ENCODE measurements around the gene MBD4. TPM values are rescaled to one million over a fixed set of nuclear protein-coding genes. Genes with fewer than 3 reads are reported as not detected.

The MBD4 gene
- total and polyA plus RNA-seq, 12 donors: 11.1 to 37.8 (median 19.2) TPM

DNA sequence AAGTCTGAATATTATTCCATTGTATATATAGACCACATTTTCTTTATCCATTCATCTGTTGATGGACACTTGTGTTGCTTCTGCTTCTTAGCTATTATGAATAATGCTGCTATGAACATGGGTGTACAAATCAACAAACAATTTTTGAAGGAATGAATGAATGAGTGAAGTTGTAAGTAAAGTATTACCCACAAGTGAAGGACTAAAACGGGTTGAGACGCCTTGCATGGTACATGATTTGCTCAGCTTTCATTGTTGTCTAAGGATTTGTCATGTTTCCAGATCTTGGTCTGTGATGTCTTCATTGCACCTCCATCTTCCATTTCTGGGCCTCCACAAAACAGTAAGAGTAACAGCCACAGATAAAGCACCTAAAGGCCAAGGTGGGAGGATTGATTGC, 20.8 kb upstream of the MBD4 start:
- Histone ChIP-seq H3K27ac (peak overlapping the region in 4 of 10 donors; percentile 62 to 71 (median 70)), H3K4me3 (no peak overlapping the region), H3K9me3 (no peaks in the 10 kb centered on the region), H3K36me3 (peaks cover 0 to 63% (median 12%) of the 10 kb centered on the region in 9 donors), H3K4me1 (peaks cover 0 to 19% (median 13%) of the 10 kb centered on the region in 9 donors), H3K27me3 (no peaks in the 10 kb centered on the region)
- intact Hi-C loops (cut with DNase I): loop anchor here in 1 of 10 donors (2.0 kb wide), 1 partner anchor 20 kb away; the partner anchor contains the start of gene IFT122
- TF ChIP-seq, protein P1, sequence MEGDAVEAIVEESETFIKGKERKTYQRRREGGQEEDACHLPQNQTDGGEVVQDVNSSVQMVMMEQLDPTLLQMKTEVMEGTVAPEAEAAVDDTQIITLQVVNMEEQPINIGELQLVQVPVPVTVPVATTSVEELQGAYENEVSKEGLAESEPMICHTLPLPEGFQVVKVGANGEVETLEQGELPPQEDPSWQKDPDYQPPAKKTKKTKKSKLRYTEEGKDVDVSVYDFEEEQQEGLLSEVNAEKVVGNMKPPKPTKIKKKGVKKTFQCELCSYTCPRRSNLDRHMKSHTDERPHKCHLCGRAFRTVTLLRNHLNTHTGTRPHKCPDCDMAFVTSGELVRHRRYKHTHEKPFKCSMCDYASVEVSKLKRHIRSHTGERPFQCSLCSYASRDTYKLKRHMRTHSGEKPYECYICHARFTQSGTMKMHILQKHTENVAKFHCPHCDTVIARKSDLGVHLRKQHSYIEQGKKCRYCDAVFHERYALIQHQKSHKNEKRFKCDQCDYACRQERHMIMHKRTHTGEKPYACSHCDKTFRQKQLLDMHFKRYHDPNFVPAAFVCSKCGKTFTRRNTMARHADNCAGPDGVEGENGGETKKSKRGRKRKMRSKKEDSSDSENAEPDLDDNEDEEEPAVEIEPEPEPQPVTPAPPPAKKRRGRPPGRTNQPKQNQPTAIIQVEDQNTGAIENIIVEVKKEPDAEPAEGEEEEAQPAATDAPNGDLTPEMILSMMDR (IDR thresholded peaks at IDR 0.05): no peak
- 97 to 98% methylated on average over 2 of the region's 2 CpGs for WGBS, 2 donors
- DNase-seq: no peak
- ATAC-seq: no peak

GRCh38 chr3:129460155-129460554, 20.4 kb upstream of the MBD4 start:
- H3K4me1 ChIP-seq: peaks cover 0 to 19% (median 13%) of the 10 kb centered on the region in 9 donors
- H3K27ac ChIP-seq: no peak overlapping the region
- DNase-seq (no peak), ATAC-seq (no peak)
- H3K9me3 ChIP-seq: no peaks in the 10 kb centered on the region
- intact Hi-C loops (cut with DNase I): loop anchor here in 1 of 10 donors (2.0 kb wide), 1 partner anchor 19 kb away; the partner anchor contains the start of gene IFT122
- H3K27me3 ChIP-seq: no peaks in the 10 kb centered on the region
- WGBS, 2 donors: 95 to 99% methylated on average over 3 of the region's 3 CpGs
- H3K36me3 ChIP-seq: peaks cover 0 to 67% (median 12%) of the 10 kb centered on the region in 9 donors
- TF ChIP-seq, protein P1 (IDR thresholded peaks at IDR 0.05): no peak
- no peak overlapping the region for H3K4me3 ChIP-seq

DNA sequence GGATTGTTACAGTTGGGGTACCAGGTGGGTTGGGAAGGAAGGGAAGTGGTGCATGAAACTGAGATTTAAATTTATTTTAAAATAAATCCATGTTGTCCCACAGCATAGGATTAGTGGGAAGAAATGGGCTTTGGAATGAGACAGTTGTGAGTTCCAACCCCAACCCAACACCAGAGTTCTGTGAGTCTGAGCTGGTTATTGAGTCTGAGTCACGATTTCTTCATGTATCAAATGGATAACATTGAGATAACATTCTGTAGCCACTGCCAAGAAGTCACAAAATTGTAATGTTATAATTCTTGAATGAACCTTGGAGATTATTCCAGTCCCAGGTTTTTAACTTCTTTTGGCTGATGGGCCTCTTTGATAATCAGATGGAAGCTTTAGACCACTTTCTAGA, 14.0 kb upstream of the MBD4 start:
- DNase-seq: no peak
- intact Hi-C loops (cut with DNase I): no loop called here
- no peak for ATAC-seq
- 70 to 71% methylated on average over 1 of the region's 1 CpG for WGBS, 2 donors
- no peaks in the 10 kb centered on the region for H3K27me3 ChIP-seq
- TF ChIP-seq, protein P1 (IDR thresholded peaks at IDR 0.05): no peak
- H3K9me3 ChIP-seq: no peaks in the 10 kb centered on the region
- peaks cover 0 to 69% (median 8%) of the 10 kb centered on the region in 9 donors for H3K36me3 ChIP-seq
- H3K27ac ChIP-seq: no peak overlapping the region
- H3K4me1 ChIP-seq: peaks cover 0 to 21% (median 7%) of the 10 kb centered on the region in 9 donors
- no peak overlapping the region for H3K4me3 ChIP-seq

- Histone ChIP-seq H3K27me3 (no peaks in the 10 kb centered on the region), H3K9me3 (no peaks in the 10 kb centered on the region), H3K4me1 (peaks cover 0 to 31% (median 9%) of the 10 kb centered on the region in 9 donors), H3K36me3 (peaks cover 0 to 28% (median 0%) of the 10 kb centered on the region in 9 donors), H3K4me3 (no peak overlapping the region), H3K27ac (peak overlapping the region in 1 of 10 donors; percentile 17)
- WGBS, 2 donors: 53 to 60% methylated on average over 5 of the region's 5 CpGs
- ATAC-seq: peak in 2 of 8 donors; percentile 28 to 34
- intact Hi-C loops (cut with DNase I): loop anchor here in 1 of 10 donors (5.0 kb wide), 1 partner anchor 33 kb away; no protein-coding TSS in a partner anchor
- DNase-seq: no peak
- TF ChIP-seq, protein P1 (IDR thresholded peaks at IDR 0.05): no peak
Measured at GRCh38 chr3:129449279-129450115, 9.7 kb upstream of the MBD4 start.

Measured in heart right ventricle (tissue), 16 donors.